ENCODE data around the gene DDX10. TPM values are rescaled to one million over a fixed set of nuclear protein-coding genes. Genes with fewer than 3 reads are reported as not detected.

The DDX10 gene
- total and polyA plus RNA-seq, 9 of the 15 experiments (the other 6 are each of a cell fraction or from before 2014, with no cell fraction given) = 33.9 to 94.6 (median 50.7) TPM

DNA sequence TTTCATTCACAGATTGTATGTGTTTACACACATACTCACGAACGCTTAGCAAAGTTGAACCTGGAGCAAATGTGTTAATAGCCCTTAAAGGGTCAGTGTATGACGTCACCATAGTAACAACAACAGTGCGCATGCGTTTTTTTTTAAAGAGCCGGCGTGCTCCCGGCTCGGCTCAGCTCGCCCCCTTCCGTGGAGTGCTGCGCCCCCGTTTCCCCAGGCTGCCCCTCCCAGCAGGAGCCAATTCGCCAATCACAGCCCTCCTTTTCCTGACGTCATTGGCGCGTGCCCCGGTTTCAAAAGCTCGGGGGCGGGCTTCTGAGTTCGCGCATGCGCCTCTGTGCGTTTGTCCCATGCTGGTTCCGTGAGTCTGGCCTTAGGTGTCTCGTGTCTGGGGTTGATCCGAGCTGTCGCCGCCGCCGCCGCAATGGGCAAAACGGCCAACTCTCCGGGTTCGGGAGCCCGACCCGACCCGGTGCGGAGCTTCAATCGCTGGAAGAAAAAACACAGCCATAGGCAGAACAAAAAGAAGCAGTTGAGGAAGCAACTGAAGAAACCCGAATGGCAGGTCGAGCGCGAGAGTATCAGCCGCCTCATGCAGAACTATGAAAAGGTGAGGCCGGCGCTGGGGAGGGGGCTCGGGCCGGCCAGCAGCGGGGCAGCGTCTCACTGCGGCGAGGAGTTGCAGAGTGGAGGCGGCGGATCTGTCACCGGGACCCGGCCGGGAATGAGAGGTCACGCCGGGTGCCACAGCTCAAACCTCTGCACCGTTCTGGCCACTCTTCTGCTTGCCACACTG, at the start of gene DDX10 (continued):
- TF ChIP-seq HDAC8 (tag; IDR thresholded peaks at IDR 0.05) = no peak
- peak; percentile 87 to 93 for TF ChIP-seq FOXK2 (conservative IDR thresholded peaks at IDR 0.05 in 1 of 2, IDR thresholded peaks at IDR 0.05 in 1 of 2; ENCODE audit: low read depth in 2 of 2)
- TF ChIP-seq RB1 (IDR thresholded peaks at IDR 0.05; ENCODE audit: low read depth) = peak; percentile 46; the same call in 1 of the 2 replicates
- no peak for TF ChIP-seq ZNF274 (IDR thresholded peaks at IDR 0.05; ENCODE audit: borderline replicate concordance, low read depth, low read length)
- no peak for TF ChIP-seq ZNF583 (CRISPR knock-in tag; IDR thresholded peaks at IDR 0.05)
- no peak for TF ChIP-seq GTF2B (IDR thresholded peaks at IDR 0.05; ENCODE audit: extremely low read depth, insufficient read length)
- TF ChIP-seq ZNF174 (CRISPR knock-in tag; IDR thresholded peaks at IDR 0.05) = 0 out of 2 replicates have a peak, but pooled peaks have one; percentile 71
- TF ChIP-seq, protein P1, sequence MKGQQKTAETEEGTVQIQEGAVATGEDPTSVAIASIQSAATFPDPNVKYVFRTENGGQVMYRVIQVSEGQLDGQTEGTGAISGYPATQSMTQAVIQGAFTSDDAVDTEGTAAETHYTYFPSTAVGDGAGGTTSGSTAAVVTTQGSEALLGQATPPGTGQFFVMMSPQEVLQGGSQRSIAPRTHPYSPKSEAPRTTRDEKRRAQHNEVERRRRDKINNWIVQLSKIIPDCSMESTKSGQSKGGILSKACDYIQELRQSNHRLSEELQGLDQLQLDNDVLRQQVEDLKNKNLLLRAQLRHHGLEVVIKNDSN (CRISPR knock-in tag; IDR thresholded peaks at IDR 0.05) = peak; percentile 84
- TF ChIP-seq ZNF644 (tag; IDR thresholded peaks at IDR 0.05; ENCODE audit: low read depth) = no peak
- TF ChIP-seq, protein P2, sequence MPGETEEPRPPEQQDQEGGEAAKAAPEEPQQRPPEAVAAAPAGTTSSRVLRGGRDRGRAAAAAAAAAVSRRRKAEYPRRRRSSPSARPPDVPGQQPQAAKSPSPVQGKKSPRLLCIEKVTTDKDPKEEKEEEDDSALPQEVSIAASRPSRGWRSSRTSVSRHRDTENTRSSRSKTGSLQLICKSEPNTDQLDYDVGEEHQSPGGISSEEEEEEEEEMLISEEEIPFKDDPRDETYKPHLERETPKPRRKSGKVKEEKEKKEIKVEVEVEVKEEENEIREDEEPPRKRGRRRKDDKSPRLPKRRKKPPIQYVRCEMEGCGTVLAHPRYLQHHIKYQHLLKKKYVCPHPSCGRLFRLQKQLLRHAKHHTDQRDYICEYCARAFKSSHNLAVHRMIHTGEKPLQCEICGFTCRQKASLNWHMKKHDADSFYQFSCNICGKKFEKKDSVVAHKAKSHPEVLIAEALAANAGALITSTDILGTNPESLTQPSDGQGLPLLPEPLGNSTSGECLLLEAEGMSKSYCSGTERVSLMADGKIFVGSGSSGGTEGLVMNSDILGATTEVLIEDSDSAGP (CRISPR knock-in tag; IDR thresholded peaks at IDR 0.05) = peak; percentile 85
- TF ChIP-seq SRSF7 (optimal IDR thresholded peaks at IDR 0.05; ENCODE audit: low read depth, low read length) = no peak
- no peak for TF ChIP-seq ZNF551 (CRISPR knock-in tag; IDR thresholded peaks at IDR 0.05)
- no peak for TF ChIP-seq ZNF507 (tag; conservative IDR thresholded peaks at IDR 0.05)
- no peak for TF ChIP-seq TFAM (CRISPR knock-in tag; conservative IDR thresholded peaks at IDR 0.05)
- TF ChIP-seq ATF4 (CRISPR knock-in tag; IDR thresholded peaks at IDR 0.05) = 0 out of 2 replicates have a peak, but pooled peaks have one; percentile 28
- no peak for TF ChIP-seq CBX1 (IDR thresholded peaks at IDR 0.05; ENCODE audit: low read depth)
- no peak for TF ChIP-seq BCOR (IDR thresholded peaks at IDR 0.05)
- TF ChIP-seq, protein P3, sequence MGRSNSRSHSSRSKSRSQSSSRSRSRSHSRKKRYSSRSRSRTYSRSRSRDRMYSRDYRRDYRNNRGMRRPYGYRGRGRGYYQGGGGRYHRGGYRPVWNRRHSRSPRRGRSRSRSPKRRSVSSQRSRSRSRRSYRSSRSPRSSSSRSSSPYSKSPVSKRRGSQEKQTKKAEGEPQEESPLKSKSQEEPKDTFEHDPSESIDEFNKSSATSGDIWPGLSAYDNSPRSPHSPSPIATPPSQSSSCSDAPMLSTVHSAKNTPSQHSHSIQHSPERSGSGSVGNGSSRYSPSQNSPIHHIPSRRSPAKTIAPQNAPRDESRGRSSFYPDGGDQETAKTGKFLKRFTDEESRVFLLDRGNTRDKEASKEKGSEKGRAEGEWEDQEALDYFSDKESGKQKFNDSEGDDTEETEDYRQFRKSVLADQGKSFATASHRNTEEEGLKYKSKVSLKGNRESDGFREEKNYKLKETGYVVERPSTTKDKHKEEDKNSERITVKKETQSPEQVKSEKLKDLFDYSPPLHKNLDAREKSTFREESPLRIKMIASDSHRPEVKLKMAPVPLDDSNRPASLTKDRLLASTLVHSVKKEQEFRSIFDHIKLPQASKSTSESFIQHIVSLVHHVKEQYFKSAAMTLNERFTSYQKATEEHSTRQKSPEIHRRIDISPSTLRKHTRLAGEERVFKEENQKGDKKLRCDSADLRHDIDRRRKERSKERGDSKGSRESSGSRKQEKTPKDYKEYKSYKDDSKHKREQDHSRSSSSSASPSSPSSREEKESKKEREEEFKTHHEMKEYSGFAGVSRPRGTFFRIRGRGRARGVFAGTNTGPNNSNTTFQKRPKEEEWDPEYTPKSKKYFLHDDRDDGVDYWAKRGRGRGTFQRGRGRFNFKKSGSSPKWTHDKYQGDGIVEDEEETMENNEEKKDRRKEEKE (IDR thresholded peaks at IDR 0.05; ENCODE audit: borderline replicate concordance in 1 of 2, control insufficient read depth in 1 of 2, low read depth in 2 of 2, low read length in 1 of 2) = no peak
- TF ChIP-seq PCBP2 (IDR thresholded peaks at IDR 0.05; ENCODE audit: low read depth, low read length, poor library complexity, severe bottlenecking) = no peak
- TF ChIP-seq NR2C2 (CRISPR knock-in tag; IDR thresholded peaks at IDR 0.05) = peak; percentile 38; the same call in 1 of the 2 replicates
- TF ChIP-seq NR2C2 (tag; IDR thresholded peaks at IDR 0.05) = peak; percentile 97
